Thoracic aorta (tissue), 2 donors: ENCODE data around the gene FAM83E. TPM values are rescaled to one million over a fixed set of nuclear protein-coding genes. Genes with fewer than 3 reads are reported as not detected.
A peak's percentile ranks its signal among the peaks of the same experiment; 100 is the strongest.

Experiments
- ATAC-seq: fragments of 150-250 bp; one replicate; pipeline ENCODE4 v1.8.0; 2017; ENCODE audit warnings: low read depth; ENCODE audit not compliant: insufficient number of reproducible peaks, low FRiP score
- DNase-seq: peaks from one replicate; pipeline ENCODE4 v3.0.0-alpha.2; 2020; ENCODE audit warnings: low spot score
- H3K27ac ChIP-seq, 2 donors: fragments of 200-600 bp; sonication (generic); 1 replicate in 1 of 2; 2 replicates in 1 of 2; pipeline ENCODE4 v1.5.1; 2016; ENCODE audit warnings: mild to moderate bottlenecking in 2 of 2, moderate library complexity in 2 of 2
- H3K27me3 ChIP-seq: fragments of 200-600 bp; sonication (generic); replicated peaks from 2 replicates; pipeline ENCODE4 v1.6.0; 2016; ENCODE audit warnings: mild to moderate bottlenecking; ENCODE audit not compliant: insufficient read depth
- H3K36me3 ChIP-seq: fragments of 200-600 bp; sonication (generic); one replicate; pipeline ENCODE4 v1.5.1; 2016
- H3K4me1 ChIP-seq, 2 donors: fragments of 200-600 bp; sonication (generic); 1 replicate in 1 of 2; 2 replicates in 1 of 2; pipeline versions ENCODE4 v1.5.1 to v1.6.0; 2016; ENCODE audit warnings: low read depth in 2 of 2, mild to moderate bottlenecking in 1 of 2; ENCODE audit not compliant: control insufficient read depth in 1 of 2
- H3K4me3 ChIP-seq: fragments of 200-600 bp; sonication (generic); 2 replicates; pipeline ENCODE4 v1.5.1; 2016; ENCODE audit warnings: mild to moderate bottlenecking
- H3K9me3 ChIP-seq: fragments of 200-600 bp; sonication (generic); 2 replicates; pipeline ENCODE4 v1.5.1; 2016
- total RNA-seq, 2 donors: library from RNA; depleted of rRNA; stranded (reverse); fragments of >200 nt; gene quantifications; one replicate each; pipeline versions ENCODE4 v1.1.0 to v1.2.3, GENCODE V29; 2016
- TF ChIP-seq, protein P1 (sequence below): fragments of 200-600 bp; sonication (generic); IDR thresholded peaks from one replicate; pipeline ENCODE4 v1.5.1; 2019; ENCODE audit warnings: antibody characterized with exemption

Gene FAM83E
- total RNA-seq, 2 donors from 2014 or later, result 2.0 TPM; not detected in 1

DNA sequence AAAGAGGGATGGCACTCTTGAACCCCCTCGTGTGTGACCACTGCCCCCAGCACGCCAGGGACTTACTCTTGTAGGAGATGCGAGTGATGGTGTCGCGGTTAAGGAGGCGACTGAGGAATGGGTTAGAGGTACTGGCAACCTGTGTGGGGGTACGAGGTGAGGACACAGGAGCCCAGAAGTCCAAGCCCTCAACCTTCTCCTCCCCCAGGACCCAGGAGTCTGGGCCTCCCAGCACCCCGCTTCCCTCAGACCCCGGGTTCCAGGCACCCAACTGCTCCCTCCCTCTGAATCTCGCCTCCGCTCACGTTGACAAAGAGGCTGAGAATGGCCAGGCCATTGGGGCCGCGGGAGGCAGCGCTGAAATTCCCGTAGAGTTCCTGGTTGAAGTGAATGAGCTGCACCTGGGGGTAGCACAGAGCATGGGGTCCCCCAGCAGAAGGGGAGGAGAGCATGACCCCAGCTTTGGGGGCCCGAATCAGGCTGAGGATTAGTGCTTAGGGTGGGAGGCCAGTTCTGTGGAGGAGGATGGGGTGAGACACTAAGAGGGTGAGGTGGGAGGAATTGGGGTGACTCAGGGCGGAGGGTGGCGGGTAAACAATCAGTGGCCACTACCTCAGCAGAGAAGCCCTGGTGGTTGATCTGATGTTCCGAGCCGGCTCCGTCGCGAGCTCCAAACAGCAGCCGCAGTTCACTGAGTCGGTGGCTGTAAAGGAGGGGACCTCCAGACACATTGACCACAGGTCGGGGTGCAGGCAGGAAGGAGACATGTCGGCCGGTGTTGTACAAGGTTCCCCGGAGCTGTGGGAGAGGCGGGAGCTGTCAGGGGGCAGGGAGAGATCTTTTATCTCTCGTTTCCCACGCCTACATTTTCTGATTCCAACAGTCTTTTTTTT, 24.9 kb upstream of the FAM83E start:
- TF ChIP-seq, protein P1, sequence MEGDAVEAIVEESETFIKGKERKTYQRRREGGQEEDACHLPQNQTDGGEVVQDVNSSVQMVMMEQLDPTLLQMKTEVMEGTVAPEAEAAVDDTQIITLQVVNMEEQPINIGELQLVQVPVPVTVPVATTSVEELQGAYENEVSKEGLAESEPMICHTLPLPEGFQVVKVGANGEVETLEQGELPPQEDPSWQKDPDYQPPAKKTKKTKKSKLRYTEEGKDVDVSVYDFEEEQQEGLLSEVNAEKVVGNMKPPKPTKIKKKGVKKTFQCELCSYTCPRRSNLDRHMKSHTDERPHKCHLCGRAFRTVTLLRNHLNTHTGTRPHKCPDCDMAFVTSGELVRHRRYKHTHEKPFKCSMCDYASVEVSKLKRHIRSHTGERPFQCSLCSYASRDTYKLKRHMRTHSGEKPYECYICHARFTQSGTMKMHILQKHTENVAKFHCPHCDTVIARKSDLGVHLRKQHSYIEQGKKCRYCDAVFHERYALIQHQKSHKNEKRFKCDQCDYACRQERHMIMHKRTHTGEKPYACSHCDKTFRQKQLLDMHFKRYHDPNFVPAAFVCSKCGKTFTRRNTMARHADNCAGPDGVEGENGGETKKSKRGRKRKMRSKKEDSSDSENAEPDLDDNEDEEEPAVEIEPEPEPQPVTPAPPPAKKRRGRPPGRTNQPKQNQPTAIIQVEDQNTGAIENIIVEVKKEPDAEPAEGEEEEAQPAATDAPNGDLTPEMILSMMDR, result no peak
- Histone ChIP-seq H3K9me3 (no peaks in the 10 kb centered on the region), H3K4me1 (peaks cover 13 to 32% of the 10 kb centered on the region in 2 donors), H3K27ac (no peak overlapping the region), H3K27me3 (no peaks in the 10 kb centered on the region), H3K36me3 (no peaks in the 10 kb centered on the region), H3K4me3 (no peak overlapping the region)
- ATAC-seq (no peak), DNase-seq (no peak)

DNA sequence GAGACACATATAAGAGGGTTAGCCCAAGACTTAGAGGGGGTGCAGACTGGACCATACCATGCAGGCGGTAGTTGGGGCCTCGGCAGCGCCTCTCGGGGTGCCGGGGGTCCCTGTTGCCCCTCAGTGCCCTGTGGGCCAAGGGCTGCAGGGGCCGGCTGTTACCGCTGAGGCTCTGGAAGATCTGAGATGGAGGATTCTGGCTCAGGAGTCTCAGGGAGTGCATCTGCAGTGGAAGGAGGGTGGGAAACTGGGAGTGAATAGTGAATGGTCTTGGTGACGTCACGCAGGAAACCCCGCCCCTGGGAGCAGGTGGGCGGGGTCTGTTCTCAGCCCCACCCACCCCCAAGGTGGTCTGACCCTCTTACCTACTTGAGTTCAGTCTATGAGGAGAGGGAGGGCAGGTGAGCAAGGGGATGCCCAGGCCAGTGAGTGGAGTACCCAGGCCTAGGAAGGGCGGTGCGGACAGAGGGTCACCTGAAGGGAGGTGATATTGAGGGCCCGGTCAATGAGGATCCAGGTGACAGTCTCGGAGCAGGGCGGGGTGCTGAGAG, 24.0 kb upstream of the FAM83E start:
- peaks cover 19 to 33% of the 10 kb centered on the region in 2 donors for H3K4me1 ChIP-seq
- peak overlapping the region; percentile 97 to 98 for H3K27ac ChIP-seq
- ATAC-seq, result no peak
- H3K9me3 ChIP-seq, result no peaks in the 10 kb centered on the region
- DNase-seq, result no peak
- H3K27me3 ChIP-seq, result no peaks in the 10 kb centered on the region
- TF ChIP-seq, protein P1, result no peak
- H3K4me3 ChIP-seq, result peak overlapping the region; percentile 90
- no peaks in the 10 kb centered on the region for H3K36me3 ChIP-seq

DNA sequence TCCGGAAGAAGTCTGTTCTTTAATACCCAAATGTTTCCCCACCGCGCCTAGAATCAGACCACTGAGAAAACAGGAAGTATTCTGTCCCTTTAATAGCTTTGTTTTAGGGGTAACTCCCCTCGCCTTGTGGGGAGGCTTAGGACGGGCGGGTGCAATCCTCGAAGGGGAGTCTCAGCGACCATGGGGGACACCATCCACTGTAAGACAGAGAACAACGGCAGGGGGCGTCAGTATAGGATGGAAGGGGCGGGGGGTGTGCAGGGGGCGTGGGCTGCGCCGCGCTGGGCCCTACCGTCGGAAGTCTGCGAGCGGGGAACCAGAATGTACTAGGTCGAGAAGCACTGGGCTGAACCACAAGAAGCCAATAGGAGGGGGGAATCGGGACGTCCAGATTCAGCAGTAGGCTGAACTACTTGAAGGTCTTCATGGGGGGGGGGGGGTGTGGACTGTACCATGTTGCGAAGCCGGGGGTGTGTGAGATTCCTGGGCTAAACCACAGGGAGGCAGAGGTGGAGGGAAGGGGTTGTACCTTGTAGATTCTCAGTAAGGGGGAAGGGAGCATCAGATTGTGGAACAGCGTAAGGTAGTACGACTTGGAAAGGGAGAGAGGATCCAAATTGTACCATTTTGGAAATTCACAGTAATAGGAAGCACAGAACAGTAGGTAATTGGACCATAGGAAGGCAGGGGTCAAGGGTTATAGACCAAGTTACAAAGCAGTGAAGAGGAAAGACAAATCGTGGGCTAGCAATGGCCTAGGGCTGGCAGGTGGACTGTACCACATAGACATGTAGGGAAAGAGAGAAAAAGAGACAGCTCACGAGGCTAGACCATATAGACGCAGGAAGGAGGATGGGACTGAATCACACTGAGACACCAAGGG, 23.3 kb upstream of the FAM83E start:
- ATAC-seq, result peak; percentile 76
- Histone ChIP-seq H3K27me3 (no peaks in the 10 kb centered on the region), H3K4me1 (peaks cover 26 to 40% of the 10 kb centered on the region in 2 donors), H3K4me3 (peak overlapping the region; percentile 90), H3K36me3 (no peaks in the 10 kb centered on the region), H3K9me3 (no peaks in the 10 kb centered on the region), H3K27ac (peak overlapping the region; percentile 97 to 98)
- no peak for DNase-seq
- TF ChIP-seq, protein P1, result no peak

DNA sequence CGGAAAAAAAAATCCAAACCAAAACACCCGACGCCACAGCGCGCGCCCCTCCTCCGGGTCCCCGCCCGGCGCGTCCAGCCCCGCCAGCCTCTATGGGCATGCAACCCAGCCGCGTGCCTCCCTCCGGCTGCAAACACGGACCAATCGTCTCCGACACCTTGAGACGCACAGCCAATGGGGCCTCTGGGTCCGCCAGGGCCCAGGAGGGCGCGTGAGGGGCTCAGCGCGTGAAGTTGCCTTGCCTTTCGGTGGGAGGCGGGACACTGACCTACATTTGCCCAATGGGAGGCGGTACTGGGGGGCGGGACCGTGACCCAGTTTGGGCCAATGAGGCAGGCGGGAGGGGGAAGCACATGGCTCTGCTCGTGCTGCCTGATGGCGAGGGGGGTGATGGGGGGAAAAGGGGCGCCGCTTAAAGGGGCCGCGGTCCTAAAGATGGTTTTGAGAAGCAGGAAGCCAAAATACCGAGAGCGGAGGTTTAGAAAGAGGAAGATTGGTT, 22.6 kb upstream of the FAM83E start:
- Histone ChIP-seq H3K4me3 (peak overlapping the region; percentile 90), H3K27me3 (no peaks in the 10 kb centered on the region), H3K36me3 (no peaks in the 10 kb centered on the region), H3K4me1 (peaks cover 26 to 45% of the 10 kb centered on the region in 2 donors), H3K27ac (peak overlapping the region; percentile 97 to 98), H3K9me3 (no peaks in the 10 kb centered on the region)
- DNase-seq (peak; percentile 99), ATAC-seq (peak; percentile 61)
- TF ChIP-seq, protein P1, result no peak
